IMR-90 (cell line): ENCODE results near the gene LAMA4. TPM values are rescaled to one million over a fixed set of nuclear protein-coding genes. Genes with fewer than 3 reads are reported as not detected.

Experiments
- ATAC-seq: fragments of 200-7000 bp; cut with Tn5 transposase; 2 replicates; pipeline ENCODE4 v1.9.1; 2020; ENCODE audit warnings: low read depth, mild to moderate bottlenecking, moderate library complexity
- BruUV-seq: library from RNA; stranded (reverse); fragments of 400-500 nt; replicated peaks from 2 replicates; lab custom pipeline; 2021; lab: Mats Ljungman, UMichigan
- CTCF ChIA-PET: fragments of 300-600 bp; formaldehyde crosslinking; extraction: SDS; loops from one replicate; lab custom pipeline; 2021; ENCODE audit warnings: antibody characterized with exemption; lab: Yijun Ruan, JAX
- POLR2A ChIA-PET: fragments of 300-600 bp; sonication (Branson Sonifier 250); formaldehyde crosslinking; loops from one replicate; lab custom pipeline; 2022; ENCODE audit warnings: antibody characterized with exemption; ENCODE audit not compliant: unreplicated experiment; lab: Charles Lee
- DNase-seq: peaks from one replicate; pipeline ENCODE4 v3.0.0; 2013
- H2AFZ ChIP-seq: replicated peaks from 2 replicates; pipeline ENCODE3; 2013; ENCODE audit warnings: low read length, mild to moderate bottlenecking; ENCODE audit not compliant: poor library complexity
- H2AK5ac ChIP-seq: 2 replicates; pipeline ENCODE4 v1.6.1; 2013; ENCODE audit warnings: low read depth, low read length, inconsistent platforms
- H2AK9ac ChIP-seq: replicated peaks from 2 replicates; pipeline ENCODE3; 2013; ENCODE audit warnings: mild to moderate bottlenecking, low read depth, low read length, moderate library complexity; ENCODE audit not compliant: poor library complexity
- H2BK120ac ChIP-seq: 2 replicates; pipeline ENCODE4 v1.6.1; 2013; ENCODE audit warnings: low read depth, low read length, inconsistent platforms
- H2BK15ac ChIP-seq: 3 replicates; pipeline ENCODE4 v1.6.1; 2013; ENCODE audit warnings: low read depth, low read length, inconsistent platforms
- H2BK20ac ChIP-seq: 2 replicates; pipeline ENCODE4 v1.6.1; 2013; ENCODE audit warnings: low read depth, mild to moderate bottlenecking, inconsistent platforms, low read length, moderate library complexity
- H2BK5ac ChIP-seq: 2 replicates; pipeline ENCODE4 v1.6.1; 2013; ENCODE audit warnings: mild to moderate bottlenecking, low read depth, low read length, inconsistent platforms; ENCODE audit not compliant: poor library complexity, severe bottlenecking
- H3K14ac ChIP-seq: replicated peaks from 2 replicates; pipeline ENCODE4 v1.6.1; 2013; ENCODE audit warnings: low read depth, low read length, inconsistent platforms
- H3K18ac ChIP-seq: 2 replicates; pipeline ENCODE4 v1.6.1; 2013; ENCODE audit warnings: low read depth, low read length, control low read depth
- H3K23ac ChIP-seq: 2 replicates; pipeline ENCODE4 v1.6.1; 2013; ENCODE audit warnings: low read depth, low read length, inconsistent platforms
- H3K27ac ChIP-seq: 2 replicates; pipeline ENCODE4 v1.5.1; 2013; ENCODE audit warnings: mild to moderate bottlenecking, control low read depth, low read length; ENCODE audit not compliant: insufficient read depth
- H3K27me3 ChIP-seq: 2 replicates; pipeline ENCODE4 v1.6.1; 2013; ENCODE audit warnings: low read length; ENCODE audit not compliant: control insufficient read depth, insufficient read depth
- H3K36me3 ChIP-seq: 2 replicates; pipeline ENCODE4 v1.6.1; 2013; ENCODE audit warnings: low read length, mixed read lengths; ENCODE audit not compliant: control insufficient read depth, insufficient read depth
- H3K4ac ChIP-seq: 2 replicates; pipeline ENCODE4 v1.6.1; 2013; ENCODE audit warnings: low read depth, low read length, inconsistent platforms
- H3K4me1 ChIP-seq: 2 replicates; pipeline ENCODE4 v1.6.1; 2013; ENCODE audit warnings: low read length, mixed read lengths; ENCODE audit not compliant: control insufficient read depth, insufficient read depth
- H3K4me2 ChIP-seq: 2 replicates; pipeline ENCODE4 v1.6.1; 2013; ENCODE audit warnings: low read depth, mild to moderate bottlenecking, control low read depth, low read length, moderate library complexity
- H3K4me3 ChIP-seq: 2 replicates; pipeline ENCODE4 v1.5.1; 2013; ENCODE audit warnings: low read depth, mild to moderate bottlenecking, control low read depth, low read length, moderate library complexity; ENCODE audit not compliant: insufficient read depth
- H3K56ac ChIP-seq: 2 replicates; pipeline ENCODE4 v1.6.1; 2013; ENCODE audit warnings: low read length, inconsistent platforms; ENCODE audit not compliant: insufficient read depth; ENCODE audit errors: extremely low read depth
- H3K79me1 ChIP-seq, 2 experiments: 2 replicates each; pipeline ENCODE4 v1.6.1; 2013; ENCODE audit warnings: low read length in 2 of 2, inconsistent platforms in 1 of 2, low read depth in 1 of 2
- H3K9ac ChIP-seq: 2 replicates; pipeline ENCODE4 v1.6.1; 2013; ENCODE audit warnings: low read depth, low read length, control low read depth
- H3K9me1 ChIP-seq: 2 replicates; pipeline ENCODE4 v1.6.1; 2013; ENCODE audit warnings: low read length, inconsistent platforms; ENCODE audit not compliant: insufficient read depth
- H3K9me3 ChIP-seq: 2 replicates; pipeline ENCODE4 v1.6.1; 2013; ENCODE audit warnings: low read length; ENCODE audit not compliant: control insufficient read depth, insufficient read depth
- H4K20me1 ChIP-seq: 2 replicates; pipeline ENCODE4 v1.6.1; 2013; ENCODE audit warnings: low read length, inconsistent platforms; ENCODE audit not compliant: insufficient read depth
- H4K5ac ChIP-seq: 2 replicates; pipeline ENCODE4 v1.6.1; 2013; ENCODE audit warnings: mild to moderate bottlenecking, low read depth, low read length, control low read depth
- H4K8ac ChIP-seq, 2 experiments: 2 replicates each; pipeline ENCODE4 v1.6.1; 2013; ENCODE audit warnings: low read depth in 2 of 2, low read length in 2 of 2, control low read depth in 1 of 2, inconsistent platforms in 1 of 2
- H4K91ac ChIP-seq: 2 replicates; pipeline ENCODE4 v1.6.1; 2013; ENCODE audit warnings: low read depth, low read length, inconsistent platforms; ENCODE audit not compliant: insufficient read depth
- BHLHE40 ChIP-seq: fragments of 150-350 bp; IDR thresholded peaks from 2 replicates; pipeline ENCODE4 v1.6.1; 2016; ENCODE audit warnings: mild to moderate bottlenecking, low read depth, low read length
- CEBPB ChIP-seq: IDR thresholded peaks from 2 replicates; pipeline ENCODE4 v1.6.1; 2012; ENCODE audit warnings: low read depth, low read length, improper control_type of control experiment
- CHD1 ChIP-seq: IDR thresholded peaks from 2 replicates; pipeline ENCODE4 v1.6.1; 2012; ENCODE audit warnings: low read depth, low read length, improper control_type of control experiment
- FOS ChIP-seq: fragments of 150-350 bp; IDR thresholded peaks from 2 replicates; pipeline ENCODE4 v1.6.1; 2016; ENCODE audit warnings: low read depth, low read length
- MAFK ChIP-seq: IDR thresholded peaks from 2 replicates; pipeline ENCODE4 v1.6.1; 2012; ENCODE audit warnings: low read depth, low read length, improper control_type of control experiment
- MAZ ChIP-seq: IDR thresholded peaks from 2 replicates; pipeline ENCODE4 v1.6.1; 2012; ENCODE audit warnings: low read depth, mild to moderate bottlenecking, low read length, improper control_type of control experiment, moderate library complexity, borderline replicate concordance
- MXI1 ChIP-seq: IDR thresholded peaks from 2 replicates; pipeline ENCODE4 v1.6.1; 2012; ENCODE audit warnings: low read depth, mild to moderate bottlenecking, low read length, moderate library complexity, borderline replicate concordance
- NFE2L2 ChIP-seq: fragments of 150-350 bp; IDR thresholded peaks from 2 replicates; pipeline ENCODE4 v1.6.1; 2016; ENCODE audit warnings: low read depth, mild to moderate bottlenecking, low read length
- POLR2A ChIP-seq: IDR thresholded peaks from 2 replicates; pipeline ENCODE4 v1.6.1; 2012; ENCODE audit warnings: mild to moderate bottlenecking, low read depth, low read length
- RAD21 ChIP-seq: IDR thresholded peaks from 2 replicates; pipeline ENCODE4 v1.6.1; 2012; ENCODE audit warnings: low read length, improper control_type of control experiment
- RCOR1 ChIP-seq: IDR thresholded peaks from 2 replicates; pipeline ENCODE4 v1.6.1; 2012; ENCODE audit warnings: mild to moderate bottlenecking, low read length, improper control_type of control experiment; ENCODE audit not compliant: insufficient replicate concordance
- RFX5 ChIP-seq: IDR thresholded peaks from 2 replicates; pipeline ENCODE4 v1.8.0; 2012; ENCODE audit warnings: low read depth, mild to moderate bottlenecking, low read length, moderate library complexity
- SMC3 ChIP-seq: fragments of 150-350 bp; IDR thresholded peaks from 2 replicates; pipeline ENCODE4 v1.6.1; 2016; ENCODE audit warnings: low read depth, mild to moderate bottlenecking, antibody characterized with exemption, low read length, moderate library complexity
- WGBS, 2 experiments: methylation state at CpG; one replicate each; pipeline versions ENCODE4 v1.1.5 to v1.1.7; 2013; ENCODE audit warnings: missing lambda C conversion rate in 2 of 2; ENCODE audit not compliant: insufficient read length in 1 of 2; ENCODE audit errors: extremely low coverage in 2 of 2; 5-methylcytosine and 5-hydroxymethylcytosine counted together
- dilution Hi-C: fragments of 300-500 bp; cut with HindIII; formaldehyde crosslinking; loops from one replicate; pipeline ENCODE4 v1.14.3; 2018; ENCODE audit warnings: low sequenced_read_pairs; ENCODE audit not compliant: unreplicated experiment
- in situ Hi-C: fragments of 300-500 bp; cut with MboI; formaldehyde crosslinking; loops from 3 replicates; pipeline ENCODE4 v1.14.3; 2019; ENCODE audit warnings: low sequenced_read_pairs, inconsistent platforms, mixed read lengths
- intact Hi-C: fragments of 100-400 bp; cut with micrococcal nuclease; formaldehyde crosslinking; loops from 2 replicates; pipeline ENCODE4 v1.10.0; 2022
- polyA plus RNA-seq, 3 experiments: library from polyadenylated mRNA; depleted of rRNA; stranded (reverse); fragments of >200 nt; gene quantifications; 2 replicates each; pipeline ENCODE4 v1.2.3, GENCODE V29; 2012; ENCODE audit warnings: low replicate concordance in 1 of 3
- total RNA-seq: library from RNA; depleted of rRNA; stranded (reverse); fragments of >200 nt; gene quantifications from 2 replicates; pipeline ENCODE4 v1.2.3, GENCODE V29; 2012
- TF ChIP-seq, protein P1 (sequence below): conservative IDR thresholded peaks from 2 replicates; pipeline ENCODE4 v1.5.1; 2012; ENCODE audit warnings: mild to moderate bottlenecking, low read depth, low read length, improper control_type of control experiment
- TF ChIP-seq, protein P2 (sequence below): fragments of 150-350 bp; IDR thresholded peaks from 2 replicates; pipeline ENCODE4 v1.6.1; 2017; ENCODE audit warnings: mild to moderate bottlenecking, antibody characterized with exemption, low read length, low read depth
- TF ChIP-seq, protein P3 (sequence below): fragments of 150-350 bp; IDR thresholded peaks from 2 replicates; pipeline ENCODE4 v1.6.1; 2016; ENCODE audit warnings: low read depth, mild to moderate bottlenecking, low read length, moderate library complexity, borderline replicate concordance

The LAMA4 gene
- total and polyA plus RNA-seq, 2 of the 4 experiments (the other 2 are of a cell fraction): 33.9 to 35.8 TPM

DNA sequence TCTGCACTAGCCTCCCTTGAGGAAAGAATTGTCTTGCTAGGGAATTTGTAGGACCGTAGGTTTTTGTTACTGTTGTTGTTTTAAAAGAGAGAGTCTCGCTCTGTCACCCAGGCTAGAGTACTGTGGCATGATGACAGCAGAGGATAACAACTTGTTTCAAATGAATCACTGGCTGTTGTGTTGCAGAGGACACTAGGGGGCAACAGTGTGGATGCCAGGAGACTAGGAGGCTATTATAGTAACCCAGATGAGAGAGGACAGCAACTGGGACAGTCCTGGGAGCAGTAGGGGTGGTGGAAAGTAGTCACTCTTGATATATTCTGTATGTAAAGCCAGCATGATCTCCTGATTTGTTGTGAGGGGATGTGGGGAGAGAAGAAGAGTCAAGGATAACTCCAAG is 41.8 kb upstream of the LAMA4 start:
- Histone ChIP-seq H3K9me1 (peaks cover 14% of the 10 kb centered on the region), H2BK5ac (peak overlapping the region; percentile 22), H4K5ac (peak overlapping the region; percentile 2; the same call in 1 of the 2 replicates), H3K23ac (peak overlapping the region; percentile 21), H3K4ac (peak overlapping the region; percentile 63), H3K9ac (no peak overlapping the region), H3K79me1 (0 out of 4 replicates have a peak, but pooled peaks cover 0 to 5% of the 10 kb centered on the region in 2 experiments), H3K56ac (no peak overlapping the region), H3K27me3 (no peaks in the 10 kb centered on the region), H2BK120ac (peak overlapping the region; percentile 41), H3K18ac (peak overlapping the region; percentile 80), H2BK20ac (peak overlapping the region; percentile 28), H3K4me2 (no peak overlapping the region), H3K9me3 (no peaks in the 10 kb centered on the region), H3K36me3 (no peaks in the 10 kb centered on the region), H4K20me1 (no peaks in the 10 kb centered on the region), H3K14ac (peak overlapping the region; percentile 60), H4K91ac (peak overlapping the region; percentile 38; the same call in 1 of the 2 replicates), H2AK9ac (no peak overlapping the region), H4K8ac (peak overlapping the region in 1 of 2 experiments; percentile 53; a peak in 1 of 4 replicates), H3K27ac (no peak overlapping the region), H2AK5ac (peak overlapping the region; percentile 51), H3K4me3 (no peak overlapping the region), H2AFZ (no peak overlapping the region), H2BK15ac (peak overlapping the region; percentile 46; the same call in 2 of the 3 replicates), H3K4me1 (peaks cover 29% of the 10 kb centered on the region)
- no TSS peak for BruUV-seq
- peak; percentile 67 for DNase-seq
- CTCF ChIA-PET: interaction anchor here (0.6 to 2.2 kb wide), 8 partner anchors 10 to 123 kb away, joined by 3 to 16 read pairs (median 3); no protein-coding TSS in a partner anchor
- in situ Hi-C loops: no loop called here
- peak; percentile 57 for TF ChIP-seq RAD21
- peak; percentile 51 for TF ChIP-seq SMC3
- TF ChIP-seq, protein P1, sequence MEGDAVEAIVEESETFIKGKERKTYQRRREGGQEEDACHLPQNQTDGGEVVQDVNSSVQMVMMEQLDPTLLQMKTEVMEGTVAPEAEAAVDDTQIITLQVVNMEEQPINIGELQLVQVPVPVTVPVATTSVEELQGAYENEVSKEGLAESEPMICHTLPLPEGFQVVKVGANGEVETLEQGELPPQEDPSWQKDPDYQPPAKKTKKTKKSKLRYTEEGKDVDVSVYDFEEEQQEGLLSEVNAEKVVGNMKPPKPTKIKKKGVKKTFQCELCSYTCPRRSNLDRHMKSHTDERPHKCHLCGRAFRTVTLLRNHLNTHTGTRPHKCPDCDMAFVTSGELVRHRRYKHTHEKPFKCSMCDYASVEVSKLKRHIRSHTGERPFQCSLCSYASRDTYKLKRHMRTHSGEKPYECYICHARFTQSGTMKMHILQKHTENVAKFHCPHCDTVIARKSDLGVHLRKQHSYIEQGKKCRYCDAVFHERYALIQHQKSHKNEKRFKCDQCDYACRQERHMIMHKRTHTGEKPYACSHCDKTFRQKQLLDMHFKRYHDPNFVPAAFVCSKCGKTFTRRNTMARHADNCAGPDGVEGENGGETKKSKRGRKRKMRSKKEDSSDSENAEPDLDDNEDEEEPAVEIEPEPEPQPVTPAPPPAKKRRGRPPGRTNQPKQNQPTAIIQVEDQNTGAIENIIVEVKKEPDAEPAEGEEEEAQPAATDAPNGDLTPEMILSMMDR: peak; percentile 65
- TF ChIP-seq, protein P2, sequence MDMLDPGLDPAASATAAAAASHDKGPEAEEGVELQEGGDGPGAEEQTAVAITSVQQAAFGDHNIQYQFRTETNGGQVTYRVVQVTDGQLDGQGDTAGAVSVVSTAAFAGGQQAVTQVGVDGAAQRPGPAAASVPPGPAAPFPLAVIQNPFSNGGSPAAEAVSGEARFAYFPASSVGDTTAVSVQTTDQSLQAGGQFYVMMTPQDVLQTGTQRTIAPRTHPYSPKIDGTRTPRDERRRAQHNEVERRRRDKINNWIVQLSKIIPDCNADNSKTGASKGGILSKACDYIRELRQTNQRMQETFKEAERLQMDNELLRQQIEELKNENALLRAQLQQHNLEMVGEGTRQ: no peak
- no peak for TF ChIP-seq POLR2A
- no peak for TF ChIP-seq RFX5
- no peak for TF ChIP-seq FOS
- TF ChIP-seq CEBPB: no peak
- no peak for TF ChIP-seq MAZ
- no peak for TF ChIP-seq NFE2L2
- no peak for TF ChIP-seq BHLHE40
- TF ChIP-seq, protein P3, sequence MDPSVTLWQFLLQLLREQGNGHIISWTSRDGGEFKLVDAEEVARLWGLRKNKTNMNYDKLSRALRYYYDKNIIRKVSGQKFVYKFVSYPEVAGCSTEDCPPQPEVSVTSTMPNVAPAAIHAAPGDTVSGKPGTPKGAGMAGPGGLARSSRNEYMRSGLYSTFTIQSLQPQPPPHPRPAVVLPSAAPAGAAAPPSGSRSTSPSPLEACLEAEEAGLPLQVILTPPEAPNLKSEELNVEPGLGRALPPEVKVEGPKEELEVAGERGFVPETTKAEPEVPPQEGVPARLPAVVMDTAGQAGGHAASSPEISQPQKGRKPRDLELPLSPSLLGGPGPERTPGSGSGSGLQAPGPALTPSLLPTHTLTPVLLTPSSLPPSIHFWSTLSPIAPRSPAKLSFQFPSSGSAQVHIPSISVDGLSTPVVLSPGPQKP: no peak
- TF ChIP-seq RCOR1: no peak
- no peak for TF ChIP-seq MXI1
- TF ChIP-seq CHD1: no peak
- no peak for TF ChIP-seq MAFK
- intact Hi-C loops: loop anchor here (5.0 kb wide), 1 partner anchor 114 kb away; no protein-coding TSS in a partner anchor
- ATAC-seq: peak; percentile 13
- POLR2A ChIA-PET: no interaction called here
- dilution Hi-C loops: no loop called here
- 46% methylated on average over 2 of the region's 2 CpGs; no CpG with 5 or more reads in 1 of the 2 experiments for WGBS, 2 experiments
